ENCODE data around the gene IFT80.

DNA sequence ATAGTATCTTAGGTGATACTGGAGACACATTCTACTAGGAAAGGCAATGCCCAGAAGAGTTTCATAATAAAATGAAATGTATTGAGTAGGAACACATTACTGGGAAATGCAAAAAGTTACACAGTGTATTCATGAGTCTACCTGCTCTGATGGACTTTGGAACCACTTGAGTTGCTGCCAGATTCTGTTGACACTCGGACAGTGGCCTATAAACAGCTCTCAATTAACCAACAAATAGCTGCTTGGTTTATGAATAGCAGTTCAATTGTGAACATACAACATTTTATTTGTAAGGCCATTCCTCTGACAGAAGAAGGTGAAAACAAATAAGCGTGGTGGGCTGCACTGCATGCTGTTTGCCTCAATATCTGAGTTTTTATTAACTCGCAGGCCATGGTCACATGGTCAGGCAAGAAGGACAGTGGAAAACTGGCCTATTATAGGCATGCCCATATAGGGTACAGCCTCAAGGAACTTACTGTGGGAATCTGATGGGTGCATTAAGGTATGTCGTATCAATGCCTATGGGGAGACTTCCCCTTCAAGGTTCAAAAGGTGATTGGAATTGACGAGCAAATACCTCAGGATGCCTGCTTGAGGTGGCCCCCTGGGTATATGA, 107.6 kb downstream of the IFT80 start:
- no peak for TF ChIP-seq GATA3 (IDR thresholded peaks at IDR 0.05; ENCODE audit: low read depth, low read length)
- TF ChIP-seq GATA2 (IDR thresholded peaks at IDR 0.05; ENCODE audit: low read depth, low read length), result no peak
